Embryonic facial prominence (tissue), 1 donor: Measurements from ENCODE around the gene PNPO.
A peak's percentile ranks its signal among the peaks of the same experiment; 100 is the strongest.

Experiments
- DNase-seq: peaks from one replicate; pipeline ENCODE4 v3.0.0-alpha.2; 2016; ENCODE audit errors: extremely low spot score

PNPO gene

DNA sequence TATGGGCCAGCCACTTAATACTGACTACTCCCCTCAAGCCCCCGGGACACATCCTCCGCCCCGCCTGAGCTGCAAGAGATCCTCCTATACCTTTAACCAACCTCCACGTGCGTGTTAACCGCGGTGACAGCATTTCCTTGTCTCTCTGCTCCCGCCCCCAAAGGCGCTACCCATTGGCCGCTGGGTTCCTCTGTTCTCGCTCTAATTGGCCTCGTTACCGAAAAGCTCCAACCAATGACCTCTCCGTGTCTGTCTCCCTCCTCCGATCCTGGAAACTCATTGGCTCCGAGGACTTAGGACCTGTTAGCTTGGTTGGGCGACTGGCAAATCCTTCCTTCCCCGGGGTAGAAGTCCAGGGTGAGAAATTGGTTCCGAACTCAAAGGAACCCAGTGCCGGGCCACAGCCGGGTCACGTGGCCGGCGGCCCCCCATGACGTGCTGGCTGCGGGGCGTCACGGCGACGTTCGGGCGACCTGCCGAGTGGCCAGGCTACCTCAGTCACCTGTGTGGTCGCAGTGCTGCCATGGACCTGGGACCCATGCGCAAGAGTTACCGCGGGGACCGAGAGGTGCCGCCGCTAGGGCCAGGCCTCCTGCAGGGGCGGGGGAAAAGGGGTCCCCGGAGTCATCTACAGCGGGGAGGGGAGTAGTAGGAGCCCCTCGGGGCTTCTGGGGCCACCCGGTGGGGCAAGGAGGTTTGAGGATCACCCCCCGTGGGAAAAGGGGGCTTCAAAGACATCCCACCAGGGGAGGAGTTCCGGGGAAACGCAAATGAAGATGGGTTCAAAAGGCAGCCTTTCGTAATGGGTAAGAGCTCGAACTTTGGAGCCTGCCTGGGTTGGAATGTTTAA is at the start of gene PNPO:
TSS of gene PNPO (plus strand) at position 326 of the 850 bp plus-strand sequence. CDS start at position 431, 105 bp downstream.
- DNase-seq: peak; percentile 94

DNA sequence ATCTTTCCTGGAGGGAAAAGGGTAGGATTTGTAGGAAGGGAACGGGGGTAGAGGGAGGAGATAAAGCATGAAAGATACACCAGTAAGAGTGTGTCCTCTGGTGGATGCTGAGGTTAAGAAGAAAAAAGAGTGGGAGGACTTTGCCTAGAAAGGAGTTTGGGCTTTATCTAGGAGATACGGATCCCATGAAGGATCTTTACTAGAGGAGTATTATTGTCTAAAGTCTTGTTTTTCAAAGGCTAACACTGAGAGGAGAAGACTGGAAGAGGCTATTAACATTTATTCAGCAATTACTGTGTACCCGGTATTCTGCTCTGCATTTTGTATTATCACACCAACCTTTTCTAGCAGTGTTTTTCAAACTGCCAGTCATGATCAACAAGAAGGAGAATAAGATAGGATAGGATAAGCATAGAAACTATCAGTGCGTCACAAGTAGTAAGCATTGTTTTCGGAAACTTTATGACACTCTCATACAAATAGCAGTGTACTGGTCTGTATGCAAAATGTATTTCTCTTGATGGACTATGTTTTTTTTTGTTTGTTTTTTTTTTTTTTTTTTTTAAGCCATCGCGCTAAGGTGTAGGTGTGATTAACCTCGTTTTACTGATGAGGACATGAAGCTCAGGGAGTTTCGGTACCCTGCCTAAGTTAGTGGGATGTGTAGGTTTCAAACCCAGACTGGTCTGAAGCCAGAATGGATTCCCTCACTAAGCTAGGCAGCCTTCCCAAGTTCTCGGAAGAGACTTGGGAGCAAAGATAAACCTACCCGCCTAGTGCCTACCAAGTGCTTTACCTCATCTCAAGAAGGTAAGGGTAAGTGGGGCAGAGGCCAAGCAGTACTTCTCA is 46.6 kb upstream of the PNPO start:
- DNase-seq: no peak

DNA sequence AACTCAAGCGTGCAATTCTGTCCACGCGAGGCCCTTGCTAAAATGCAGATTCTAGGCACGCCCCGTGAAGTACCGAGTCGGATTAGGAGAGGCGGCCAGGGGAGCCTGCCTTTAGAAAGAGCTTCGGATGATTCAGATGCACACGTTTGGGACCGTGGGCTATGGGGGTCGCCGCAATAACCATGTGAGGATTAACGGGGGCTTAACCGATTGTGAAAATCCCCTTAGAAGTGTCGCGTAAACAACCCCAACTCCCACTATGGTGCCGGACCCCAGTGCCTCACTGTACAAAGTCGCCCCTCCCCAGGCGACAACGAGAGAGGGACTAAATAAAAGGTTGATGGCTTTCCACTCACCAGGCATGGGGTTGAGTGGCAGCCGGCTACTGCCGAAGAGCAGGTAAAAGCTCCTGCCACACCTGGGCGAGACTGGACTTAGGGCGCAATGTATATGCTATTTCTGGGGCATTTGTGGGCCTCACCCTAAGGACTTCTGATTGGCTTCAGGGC is 46.0 kb upstream of the PNPO start:
- no peak for DNase-seq

DNA sequence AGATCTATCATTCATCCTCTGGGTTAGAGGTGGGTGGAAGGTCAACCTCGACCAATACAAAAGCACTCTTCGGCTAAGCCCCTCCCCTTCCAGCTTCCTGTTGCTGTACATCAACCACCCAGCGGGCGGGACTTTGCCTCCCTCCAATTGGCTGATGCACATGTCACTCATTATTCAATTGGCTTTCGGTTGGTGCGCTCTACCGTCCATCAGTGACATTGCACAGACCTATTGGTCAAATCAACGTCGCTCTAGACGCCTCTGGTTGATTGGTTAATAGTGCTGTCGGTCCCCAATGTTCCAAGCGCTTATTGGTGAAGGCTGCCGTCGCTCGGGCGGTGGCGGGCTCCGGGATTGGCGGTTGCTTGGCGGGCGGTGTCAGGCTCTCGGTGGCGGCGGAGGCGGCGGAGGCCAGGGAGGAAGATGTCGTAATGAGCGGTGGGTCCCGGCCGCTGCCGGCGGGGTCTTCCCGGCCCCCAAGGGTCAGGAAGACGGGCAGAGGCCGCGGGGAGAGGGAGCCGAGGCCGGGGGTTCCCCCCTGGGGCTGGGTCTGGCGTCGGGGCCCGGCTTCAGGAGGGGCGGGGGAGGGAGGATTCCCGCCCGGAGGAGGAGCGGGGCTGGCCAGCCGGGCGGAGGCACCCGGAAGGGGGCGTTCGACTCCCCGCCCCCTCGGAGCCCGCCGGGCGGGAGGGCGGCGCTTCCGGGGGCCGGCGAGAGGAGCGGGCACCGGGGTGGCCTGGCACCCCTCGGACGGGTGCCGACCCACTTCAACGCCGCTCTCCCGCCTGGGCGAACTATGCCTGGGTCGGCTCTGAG is 45.3 kb upstream of the PNPO start, which contains the start of gene SP2:
TSS of gene SP2 (plus strand) at position 381 of the 816 bp plus-strand sequence. CDS start at position 432, 51 bp downstream.
- peak; percentile 100 for DNase-seq

DNA sequence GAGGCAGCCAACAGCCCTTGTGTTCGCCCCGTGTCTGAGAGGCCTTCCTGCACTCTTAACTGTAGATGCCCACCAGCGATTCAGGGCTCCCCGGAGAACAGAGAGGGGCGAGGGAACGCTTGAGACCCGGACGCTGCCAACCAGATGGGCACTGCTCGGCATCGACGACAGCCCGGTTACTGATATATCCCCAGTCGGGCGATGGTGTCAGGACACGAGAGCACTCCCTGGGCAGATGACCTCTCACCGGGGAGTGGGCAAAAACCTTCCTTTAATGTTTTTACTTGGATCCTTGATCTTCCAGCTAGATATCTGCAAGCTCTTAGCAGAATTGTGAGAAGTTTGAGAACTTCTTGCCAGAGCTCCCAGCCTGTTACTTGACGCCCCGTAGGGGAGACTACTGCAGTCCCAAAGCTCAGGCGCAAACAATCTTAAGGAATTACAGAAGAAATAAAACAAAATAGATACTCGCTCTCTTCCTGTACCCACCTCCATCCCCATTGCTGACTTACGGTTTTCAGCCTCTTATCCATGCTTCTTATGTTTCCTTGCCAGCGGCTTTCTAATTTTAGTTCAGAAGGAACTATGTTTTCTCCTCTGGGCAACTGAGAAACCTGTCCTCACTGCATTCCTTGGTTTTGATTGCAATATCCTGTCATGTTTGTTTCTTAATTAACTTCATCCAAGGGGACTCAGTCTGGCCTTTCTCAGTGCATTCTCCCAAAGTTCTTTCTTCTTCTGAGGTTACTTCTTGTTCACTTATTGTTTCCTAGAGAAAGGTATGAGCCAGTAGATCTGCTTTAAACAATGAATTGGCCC is 44.5 kb upstream of the PNPO start:
- peak; percentile 41 for DNase-seq

DNA sequence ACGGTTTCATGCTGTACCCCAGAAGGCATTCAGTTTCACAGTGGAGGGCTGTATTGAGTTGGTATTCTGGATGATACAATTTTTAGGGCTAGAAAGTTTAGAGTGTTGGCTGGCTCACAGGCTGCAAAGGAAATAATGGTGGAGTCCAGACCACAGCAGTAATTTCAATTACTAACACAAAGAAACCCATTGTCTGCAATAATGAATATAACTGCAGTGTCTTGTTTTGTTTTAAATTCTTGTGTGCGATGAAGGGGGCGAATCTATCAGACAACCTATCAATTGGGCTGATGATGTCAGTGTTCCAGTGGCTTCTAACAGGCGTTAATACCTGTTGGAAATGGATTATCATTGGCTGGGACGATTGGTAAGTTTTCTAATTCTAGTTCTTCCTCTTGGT is 43.8 kb upstream of the PNPO start:
- no peak for DNase-seq

DNA sequence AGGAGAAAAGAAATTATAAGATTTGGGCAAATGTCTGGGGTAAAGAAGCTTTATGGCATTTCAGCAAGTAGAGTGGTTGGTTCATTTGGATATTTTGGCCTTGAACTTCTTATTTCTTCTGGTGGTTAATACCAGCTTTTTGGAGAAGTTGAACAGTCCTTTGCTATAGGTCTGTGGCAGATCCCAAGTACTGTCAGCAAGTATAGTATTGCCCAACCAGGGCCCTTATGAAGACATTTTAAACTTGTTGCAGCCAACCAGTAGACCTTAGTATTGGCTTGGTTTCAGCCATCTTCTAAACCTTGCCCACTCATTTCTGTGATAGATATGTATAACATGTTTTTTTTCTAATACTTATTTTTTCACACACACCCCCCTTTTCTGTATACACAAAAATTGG is 43.1 kb upstream of the PNPO start:
- DNase-seq: no peak

DNA sequence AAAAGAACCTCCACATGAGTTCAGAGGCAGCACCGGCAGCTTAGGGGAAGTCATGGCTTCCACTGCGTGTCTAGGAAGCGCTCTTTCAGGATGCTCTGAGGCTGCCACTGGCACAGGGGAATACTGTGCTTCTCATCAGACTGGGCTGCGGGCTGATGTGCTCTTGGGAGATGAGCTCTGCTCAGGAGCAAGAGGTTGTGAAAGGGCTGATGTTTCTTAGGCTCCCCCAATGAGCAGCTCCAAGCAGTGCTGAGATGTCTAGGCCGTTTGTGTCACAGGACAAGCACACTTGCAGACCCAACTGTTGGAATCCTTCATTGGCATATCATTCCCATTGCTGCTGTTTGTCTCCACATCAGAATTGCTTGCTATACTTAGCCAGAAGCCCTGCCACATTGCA is 41.7 kb upstream of the PNPO start:
- DNase-seq: no peak

DNA sequence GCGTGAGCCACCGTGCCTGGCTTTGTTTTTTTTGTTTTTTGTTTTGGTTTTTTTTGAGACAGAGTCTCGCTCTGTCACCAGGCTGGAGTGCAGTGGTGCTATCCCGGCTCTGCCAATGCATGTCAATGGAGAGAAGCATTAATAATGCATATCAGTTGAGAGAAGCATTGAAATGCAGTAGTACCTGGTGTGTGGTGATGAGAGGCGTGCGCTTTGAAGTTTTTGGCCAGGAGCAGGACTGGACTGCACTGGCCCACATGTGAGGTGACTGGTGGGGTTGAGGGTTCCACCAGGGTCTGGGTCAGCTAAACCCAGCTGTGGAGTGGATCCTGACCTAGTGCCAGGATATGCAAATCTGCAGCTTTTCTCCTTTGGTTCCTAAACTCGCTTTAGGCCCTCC is 39.9 kb upstream of the PNPO start:
- no peak for DNase-seq

DNA sequence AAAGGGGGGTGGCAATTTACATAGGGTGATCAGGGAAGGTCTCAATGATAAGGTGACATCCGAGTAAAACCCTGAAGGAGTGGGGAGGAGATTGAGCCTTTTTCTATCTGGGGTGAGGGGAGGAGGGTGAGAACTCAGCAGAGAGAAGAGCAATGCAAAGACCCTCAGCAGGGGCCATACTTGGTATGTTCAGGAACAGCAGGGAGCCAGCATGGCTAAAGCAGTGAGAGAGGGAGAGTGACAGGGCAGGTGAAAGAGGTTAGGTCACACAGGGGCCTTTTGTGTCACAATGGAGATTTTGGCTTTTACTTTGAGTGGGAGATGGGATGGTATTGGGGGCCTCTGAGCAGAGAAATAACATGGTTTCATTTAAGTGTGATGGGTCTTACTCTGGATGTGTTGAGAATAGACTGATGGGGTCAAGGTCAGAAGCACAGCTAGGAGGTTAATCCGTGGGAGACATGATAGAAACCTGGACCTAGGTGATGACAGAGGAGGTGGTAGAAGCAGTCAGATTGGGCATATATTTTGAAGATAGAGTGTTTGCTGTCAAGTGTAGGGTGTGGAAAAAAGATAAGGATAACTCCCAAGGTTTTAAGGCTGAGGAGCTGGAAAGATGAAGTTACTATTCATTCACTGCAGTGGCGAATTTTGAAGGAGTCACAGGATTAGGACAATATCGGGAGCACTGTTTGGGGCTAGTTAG is 39.2 kb upstream of the PNPO start:
- DNase-seq: no peak

DNA sequence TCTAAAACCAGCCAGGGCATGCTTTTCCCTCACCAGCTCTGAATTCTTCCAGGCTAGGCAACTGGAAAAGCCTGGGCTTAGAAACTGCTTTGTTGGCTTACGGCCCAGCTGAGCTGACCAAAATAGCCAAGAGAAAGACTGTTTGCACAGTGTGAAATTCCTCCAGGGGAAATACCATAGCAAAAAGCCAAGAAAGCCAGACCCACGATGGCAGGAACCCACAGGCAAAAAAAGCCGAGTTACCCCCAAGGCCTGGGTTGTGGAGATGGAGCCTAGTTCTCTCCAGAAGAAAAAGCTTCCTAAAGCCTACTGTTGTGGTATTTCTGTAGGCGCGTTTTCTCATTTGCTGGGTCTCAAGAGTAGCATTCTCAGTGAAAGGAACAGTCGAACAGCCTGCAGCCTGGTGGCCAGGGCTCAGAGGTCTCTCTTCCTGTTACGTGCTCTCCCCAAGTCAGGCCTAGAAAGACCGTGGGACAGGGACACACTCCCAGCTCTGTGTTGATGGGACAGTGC is 36.1 kb upstream of the PNPO start:
- DNase-seq: no peak

DNA sequence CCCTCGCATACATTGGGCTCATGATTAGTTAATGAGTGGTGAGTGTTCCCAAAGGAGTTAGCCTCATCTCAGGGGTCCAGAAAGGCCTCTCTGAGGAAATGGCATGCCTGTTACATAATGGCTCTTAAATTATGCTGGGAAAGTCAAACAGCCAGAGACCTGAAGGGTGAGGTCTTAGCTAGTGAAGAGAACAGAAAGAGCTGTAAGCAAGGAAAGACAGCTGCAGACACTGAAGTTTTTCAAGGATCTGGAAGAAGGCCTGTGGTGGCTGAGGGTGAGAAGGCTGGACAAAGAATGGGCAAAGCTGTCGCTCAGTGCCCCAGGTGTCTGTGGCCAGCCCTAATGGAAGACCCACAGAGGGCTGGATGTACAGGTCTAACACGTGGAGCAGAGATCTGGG is 34.9 kb upstream of the PNPO start:
- DNase-seq: no peak

DNA sequence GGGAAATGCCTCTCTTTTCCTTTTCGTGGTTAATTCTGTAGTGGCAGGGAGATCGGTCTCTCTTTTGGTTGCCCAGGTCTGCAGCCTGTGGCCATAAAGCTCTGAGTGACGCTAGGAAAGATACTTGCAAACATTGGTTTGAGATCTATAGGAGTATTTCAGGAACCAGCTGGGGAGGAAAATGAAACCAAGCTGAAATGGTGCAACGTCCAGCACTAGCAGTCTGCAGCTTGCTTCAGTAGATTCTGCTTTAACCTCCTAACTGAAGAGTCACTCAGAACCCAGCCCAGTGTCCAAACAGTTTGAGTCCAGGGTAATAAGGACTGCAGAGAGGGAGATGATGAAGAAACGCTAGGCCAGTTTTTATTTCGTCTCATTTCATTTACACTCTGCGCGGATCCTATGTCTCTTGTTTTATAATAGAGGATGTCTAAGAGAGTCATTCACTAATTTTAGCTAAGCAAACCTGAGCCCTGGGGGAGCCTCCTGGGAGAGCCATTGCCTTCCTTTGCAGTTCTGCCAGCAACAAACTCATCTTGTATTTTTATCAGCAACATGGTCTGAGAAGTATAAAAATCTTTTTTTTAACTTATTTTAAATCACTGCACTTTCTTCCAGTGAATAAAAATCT is 33.3 kb upstream of the PNPO start:
- no peak for DNase-seq

DNA sequence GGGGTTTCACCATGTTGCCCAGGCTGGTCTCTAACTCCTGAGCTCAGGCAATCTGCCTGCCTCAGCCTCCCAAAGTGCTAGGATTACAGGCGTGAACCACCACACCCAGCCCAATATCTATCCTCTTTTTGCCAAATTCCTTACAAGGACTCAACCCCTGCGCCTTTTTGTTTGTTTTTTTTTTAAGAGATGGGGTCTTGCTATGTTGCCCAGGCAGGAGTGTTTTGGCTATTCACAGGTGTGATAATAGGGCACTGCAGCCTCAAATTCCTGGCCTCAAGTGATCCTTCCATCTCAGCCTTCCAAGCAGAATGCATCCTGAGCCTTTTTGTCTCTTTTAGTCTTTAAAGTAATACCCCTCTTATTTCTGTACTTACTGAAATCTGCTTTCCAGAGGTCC is 28.3 kb upstream of the PNPO start:
- DNase-seq: no peak

DNA sequence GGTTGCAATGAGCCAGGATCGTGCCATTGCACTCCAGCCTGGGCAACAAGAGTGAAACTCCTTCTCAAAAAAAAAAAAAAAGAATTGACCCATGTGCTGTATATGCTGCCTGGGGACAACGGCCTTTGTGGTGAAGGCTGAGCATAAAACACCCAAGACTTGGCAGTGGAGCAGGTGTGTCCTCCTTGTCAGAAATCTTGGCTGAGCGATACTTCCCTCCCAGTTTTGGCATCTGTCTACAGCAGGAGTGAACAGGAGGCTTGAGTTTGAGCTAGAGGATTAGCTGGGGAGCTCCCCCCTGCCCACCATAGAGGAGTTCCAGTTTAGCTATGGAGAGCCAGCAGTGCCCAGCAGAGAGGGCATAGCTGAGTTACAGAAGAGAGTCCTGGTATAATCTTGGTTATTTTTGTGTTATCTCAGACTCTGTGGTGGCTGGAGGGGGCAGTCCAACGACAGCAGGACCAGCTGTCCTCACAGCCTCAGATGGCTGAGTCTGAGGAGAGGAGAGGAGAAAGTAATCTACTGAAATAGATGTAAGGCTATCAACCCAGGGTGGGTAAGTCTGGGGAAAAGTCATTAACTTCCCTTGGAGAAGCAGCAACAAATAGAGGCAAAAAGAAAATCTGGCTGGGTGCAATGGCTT is 26.9 kb upstream of the PNPO start:
- DNase-seq: no peak

DNA sequence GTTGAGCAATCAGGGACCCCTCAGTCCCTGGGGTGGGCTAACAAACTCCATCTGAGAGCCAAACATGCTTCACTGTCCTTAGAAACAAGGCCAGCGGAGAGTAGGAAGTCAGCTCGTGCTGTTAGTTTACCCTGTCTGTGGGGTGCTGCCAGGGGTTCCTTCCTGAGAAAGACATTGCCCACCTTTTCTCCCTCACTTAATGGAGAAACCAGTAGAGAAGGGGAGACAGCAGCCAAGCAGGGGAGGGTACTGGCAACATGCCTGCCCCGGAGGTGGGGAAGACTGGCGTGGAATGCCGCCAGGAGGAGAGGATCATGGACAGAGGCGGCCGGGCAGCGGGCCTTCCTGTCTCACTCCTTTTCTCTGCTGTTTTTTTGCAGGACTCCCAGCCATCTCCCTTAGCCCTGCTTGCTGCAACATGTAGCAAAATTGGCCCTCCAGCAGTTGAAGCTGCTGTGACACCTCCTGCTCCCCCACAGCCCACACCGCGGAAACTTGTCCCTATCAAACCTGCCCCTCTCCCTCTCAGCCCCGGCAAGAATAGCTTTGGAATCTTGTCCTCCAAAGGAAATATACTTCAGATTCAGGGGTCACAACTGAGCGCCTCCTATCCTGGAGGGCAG is 25.5 kb upstream of the PNPO start:
- no peak for DNase-seq

DNA sequence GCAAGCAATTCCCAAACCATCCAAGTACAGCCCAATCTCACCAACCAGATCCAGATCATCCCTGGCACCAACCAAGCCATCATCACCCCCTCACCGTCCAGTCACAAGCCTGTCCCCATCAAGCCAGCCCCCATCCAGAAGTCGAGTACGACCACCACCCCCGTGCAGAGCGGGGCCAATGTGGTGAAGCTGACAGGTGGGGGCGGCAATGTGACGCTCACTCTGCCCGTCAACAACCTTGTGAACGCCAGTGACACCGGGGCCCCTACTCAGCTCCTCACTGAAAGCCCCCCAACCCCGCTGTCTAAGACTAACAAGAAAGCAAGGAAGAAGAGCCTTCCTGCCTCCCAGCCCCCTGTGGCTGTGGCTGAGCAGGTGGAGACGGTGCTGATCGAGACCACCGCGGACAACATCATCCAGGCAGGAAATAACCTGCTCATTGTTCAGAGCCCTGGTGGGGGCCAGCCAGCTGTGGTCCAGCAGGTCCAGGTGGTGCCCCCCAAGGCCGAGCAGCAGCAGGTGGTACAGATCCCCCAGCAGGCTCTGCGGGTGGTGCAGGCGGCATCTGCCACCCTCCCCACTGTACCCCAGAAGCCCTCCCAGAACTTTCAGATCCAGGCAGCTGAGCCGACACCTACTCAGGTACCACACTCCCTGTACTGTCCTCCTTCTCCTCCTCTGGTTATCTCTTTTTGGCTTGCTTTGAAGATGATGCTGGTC is 24.7 kb upstream of the PNPO start:
- DNase-seq: no peak

DNA sequence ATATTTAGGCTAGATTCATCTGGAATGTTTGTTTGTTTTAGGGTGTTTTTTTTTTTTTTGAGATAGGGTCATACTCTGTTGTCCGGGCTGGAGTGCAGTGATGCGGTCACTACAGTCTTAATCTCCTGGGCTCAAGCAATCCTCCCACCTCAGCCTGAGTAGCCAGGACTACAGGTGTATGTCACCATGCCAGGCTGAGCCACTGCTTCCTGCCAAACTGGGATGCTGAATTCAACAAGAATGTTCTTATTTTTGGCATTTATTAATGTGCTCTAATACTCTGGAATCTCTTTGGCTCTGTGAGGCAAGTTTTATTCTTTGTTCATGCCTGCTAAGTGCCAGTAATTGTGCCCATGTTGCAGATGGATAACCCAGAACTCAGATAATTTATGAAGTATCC is 23.8 kb upstream of the PNPO start:
- DNase-seq: no peak
